CD14-positive monocyte (primary cell): ENCODE data around the gene SLC7A5. TPM values are rescaled to one million over a fixed set of nuclear protein-coding genes. Genes with fewer than 3 reads are reported as not detected.
A peak's percentile ranks its signal among the peaks of the same experiment; 100 is the strongest.

ENCODE experiments used
- DNase-seq, 3 donors: peaks; one replicate each; pipeline ENCODE4 v3.0.0-alpha.2; 2011 to 2022
- H2AFZ ChIP-seq: 2 replicates; pipeline ENCODE4 v1.6.0; 2012; ENCODE audit warnings: mild to moderate bottlenecking, low read depth, low read length, inconsistent platforms; ENCODE audit not compliant: insufficient read depth, poor library complexity, severe bottlenecking
- H3K27ac ChIP-seq, 2 donors: 1 replicate in 1 of 2; 2 replicates in 1 of 2; pipeline ENCODE4 v1.5.1; 2012 to 2013; ENCODE audit warnings: low read length in 2 of 2, control low read depth in 1 of 2, inconsistent platforms in 1 of 2, low read depth in 1 of 2, mild to moderate bottlenecking in 1 of 2
- H3K27me3 ChIP-seq, 2 donors: one replicate each; pipeline versions ENCODE4 v1.6.0 to v1.6.1; 2011 to 2013; ENCODE audit warnings: low read length in 2 of 2; ENCODE audit not compliant: control insufficient read depth in 2 of 2, insufficient read depth in 2 of 2
- H3K36me3 ChIP-seq, 2 donors: replicated peaks in 1 of 2; 1 replicate in 1 of 2; 2 replicates in 1 of 2; pipeline versions ENCODE4 v1.5.1 to v1.6.1; 2012 to 2013; ENCODE audit warnings: low read length in 2 of 2, control low read depth in 1 of 2, inconsistent platforms in 1 of 2, mild to moderate bottlenecking in 1 of 2; ENCODE audit not compliant: insufficient read depth in 2 of 2, control insufficient read depth in 1 of 2
- H3K4me1 ChIP-seq, 2 donors: 1 replicate in 1 of 2; 2 replicates in 1 of 2; pipeline versions ENCODE4 v1.5.1 to v1.6.1; 2012 to 2013; ENCODE audit warnings: low read length in 2 of 2, control low read depth in 1 of 2, inconsistent platforms in 1 of 2, mild to moderate bottlenecking in 1 of 2, moderate library complexity in 1 of 2; ENCODE audit not compliant: insufficient read depth in 2 of 2, control insufficient read depth in 1 of 2
- H3K4me2 ChIP-seq: replicated peaks from 2 replicates; pipeline ENCODE3; 2012; ENCODE audit warnings: low read length, moderate library complexity, mild to moderate bottlenecking; ENCODE audit not compliant: poor library complexity, severe bottlenecking; ENCODE audit errors: extremely low read depth
- H3K4me3 ChIP-seq, 3 experiments: fragments of 200-600 bp in 1 of 3; sonication (generic) in 1 of 3; replicated peaks in 1 of 3; 1 replicate in 2 of 3; 2 replicates in 1 of 3; pipeline ENCODE4 v1.5.1; 2011 to 2013; ENCODE audit warnings: low read length in 3 of 3, mild to moderate bottlenecking in 3 of 3, control low read depth in 2 of 3, low read depth in 2 of 3, inconsistent platforms in 1 of 3, moderate library complexity in 1 of 3
- H3K79me2 ChIP-seq: 2 replicates; pipeline ENCODE4 v1.6.0; 2012; ENCODE audit warnings: mild to moderate bottlenecking, control low read depth, inconsistent platforms, low read length, moderate library complexity; ENCODE audit not compliant: insufficient read depth
- H3K9ac ChIP-seq: 2 replicates; pipeline ENCODE4 v1.6.0; 2017; ENCODE audit warnings: low read length, mild to moderate bottlenecking; ENCODE audit not compliant: insufficient read depth, poor library complexity, severe bottlenecking
- H3K9me3 ChIP-seq, 2 donors: replicated peaks in 1 of 2; 1 replicate in 1 of 2; 2 replicates in 1 of 2; pipeline versions ENCODE4 v1.5.1 to v1.6.1; 2012 to 2013; ENCODE audit warnings: low read length in 2 of 2, control low read depth in 1 of 2; ENCODE audit not compliant: control insufficient read depth in 1 of 2, insufficient read depth in 1 of 2
- H4K20me1 ChIP-seq: 2 replicates; pipeline ENCODE4 v1.6.0; 2012; ENCODE audit warnings: mild to moderate bottlenecking, low read length, control low read depth, moderate library complexity; ENCODE audit not compliant: insufficient read depth
- H3K27ac Mint-ChIP-seq, 7 donors: one replicate each; pipeline ENCODE4 v1.8.0; 2020; ENCODE audit warnings: mild to moderate bottlenecking in 7 of 7, mixed read lengths in 7 of 7, moderate library complexity in 6 of 7, inconsistent platforms in 2 of 7
- H3K27me3 Mint-ChIP-seq, 3 donors: one replicate each; pipeline ENCODE4 v1.8.0; 2021 to 2022; ENCODE audit warnings: low read depth in 3 of 3, mild to moderate bottlenecking in 3 of 3, mixed read lengths in 3 of 3, moderate library complexity in 3 of 3, inconsistent platforms in 1 of 3
- H3K36me3 Mint-ChIP-seq, 2 donors: one replicate each; pipeline ENCODE4 v1.8.0; 2020; ENCODE audit warnings: mixed read lengths in 2 of 2, inconsistent platforms in 1 of 2, mild to moderate bottlenecking in 1 of 2
- H3K4me1 Mint-ChIP-seq: one replicate; pipeline ENCODE4 v1.8.0; 2020; ENCODE audit warnings: mild to moderate bottlenecking, mixed read lengths
- H3K4me3 Mint-ChIP-seq, 2 donors: one replicate each; pipeline ENCODE4 v1.8.0; 2020; ENCODE audit warnings: mild to moderate bottlenecking in 2 of 2, mixed read lengths in 2 of 2, moderate library complexity in 1 of 2
- H3K9me3 Mint-ChIP-seq, 7 donors: one replicate each; pipeline ENCODE4 v1.8.0; 2020 to 2022; ENCODE audit warnings: mixed read lengths in 7 of 7, mild to moderate bottlenecking in 6 of 7, moderate library complexity in 6 of 7, inconsistent platforms in 2 of 7
- WGBS: methylation state at CpG from one replicate; pipeline ENCODE4 v1.1.5; 2013; ENCODE audit warnings: missing lambda C conversion rate; ENCODE audit not compliant: insufficient coverage; 5-methylcytosine and 5-hydroxymethylcytosine counted together
- intact Hi-C, 2 donors: fragments of 100-400 bp; cut with micrococcal nuclease; formaldehyde crosslinking; loops; one replicate each; pipeline versions ENCODE4 v1.15.0 to v1.15.1; 2023
- polyA plus RNA-seq, 3 donors: library from polyadenylated mRNA; depleted of rRNA in 1 of 3; unstranded in 2 of 3; stranded (reverse) in 1 of 3; fragments of 300-500 nt in 2 of 3; fragments of >200 nt in 1 of 3; fragmentation: Illumina TruSeq in 2 of 3; gene quantifications; 1 replicate in 2 of 3; 2 replicates in 1 of 3; pipeline ENCODE4 v1.2.3, GENCODE V29; 2012 to 2021
- TF ChIP-seq, protein P1 (sequence below): fragments of 200-600 bp; IDR thresholded peaks from one replicate; pipeline ENCODE4 v1.8.0; 2022; ENCODE audit warnings: antibody characterized with exemption, mild to moderate bottlenecking

The SLC7A5 gene
- polyA plus RNA-seq, 3 donors: 0.40 to 5.8 (median 1.1) TPM

DNA sequence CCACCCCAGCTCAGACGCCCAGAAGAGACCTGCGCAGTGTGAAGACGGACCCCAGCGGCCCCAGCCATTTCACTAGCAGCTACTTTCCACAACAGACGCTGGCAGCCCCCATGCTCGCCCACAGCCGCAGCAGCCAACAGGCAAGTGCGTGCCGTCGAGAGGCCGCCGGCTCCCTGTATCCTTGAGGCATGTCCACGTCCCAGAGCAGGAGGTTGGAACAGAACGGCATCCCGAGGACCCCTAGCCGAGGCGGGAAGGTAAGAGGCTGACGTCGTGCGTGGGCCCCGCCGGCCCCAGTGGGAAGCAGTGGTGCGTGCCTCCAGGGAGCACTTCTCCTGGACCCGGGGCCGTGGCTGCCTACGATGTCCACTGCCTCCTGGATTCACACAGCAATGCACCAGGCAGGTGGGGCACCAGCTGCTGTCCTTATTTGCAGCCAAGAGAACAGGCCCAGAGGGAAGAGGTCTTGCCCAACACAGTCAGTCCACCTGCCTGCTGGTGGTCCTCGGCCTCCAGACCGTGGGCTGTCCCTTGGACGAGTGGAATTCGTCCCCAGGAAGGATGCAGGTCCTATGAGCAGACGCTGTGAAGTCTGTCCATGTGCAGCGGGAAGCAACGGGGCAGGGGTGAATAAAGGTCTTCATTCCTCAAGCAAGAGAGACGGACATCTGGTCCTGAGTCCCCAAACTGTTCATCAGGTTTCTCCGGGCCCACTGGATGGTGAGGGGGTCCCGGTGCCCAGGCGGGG lies 38.5 kb downstream of the SLC7A5 start:
- no peak for DNase-seq
- H3K27me3 ChIP-seq: no peaks in the 10 kb centered on the region
- H4K20me1 ChIP-seq: no peaks in the 10 kb centered on the region
- H3K4me1 Mint-ChIP-seq: peaks cover 6% of the 10 kb centered on the region
- H3K9me3 ChIP-seq: no peaks in the 10 kb centered on the region
- TF ChIP-seq, protein P1, sequence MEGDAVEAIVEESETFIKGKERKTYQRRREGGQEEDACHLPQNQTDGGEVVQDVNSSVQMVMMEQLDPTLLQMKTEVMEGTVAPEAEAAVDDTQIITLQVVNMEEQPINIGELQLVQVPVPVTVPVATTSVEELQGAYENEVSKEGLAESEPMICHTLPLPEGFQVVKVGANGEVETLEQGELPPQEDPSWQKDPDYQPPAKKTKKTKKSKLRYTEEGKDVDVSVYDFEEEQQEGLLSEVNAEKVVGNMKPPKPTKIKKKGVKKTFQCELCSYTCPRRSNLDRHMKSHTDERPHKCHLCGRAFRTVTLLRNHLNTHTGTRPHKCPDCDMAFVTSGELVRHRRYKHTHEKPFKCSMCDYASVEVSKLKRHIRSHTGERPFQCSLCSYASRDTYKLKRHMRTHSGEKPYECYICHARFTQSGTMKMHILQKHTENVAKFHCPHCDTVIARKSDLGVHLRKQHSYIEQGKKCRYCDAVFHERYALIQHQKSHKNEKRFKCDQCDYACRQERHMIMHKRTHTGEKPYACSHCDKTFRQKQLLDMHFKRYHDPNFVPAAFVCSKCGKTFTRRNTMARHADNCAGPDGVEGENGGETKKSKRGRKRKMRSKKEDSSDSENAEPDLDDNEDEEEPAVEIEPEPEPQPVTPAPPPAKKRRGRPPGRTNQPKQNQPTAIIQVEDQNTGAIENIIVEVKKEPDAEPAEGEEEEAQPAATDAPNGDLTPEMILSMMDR: no peak
- no peak overlapping the region for H3K4me3 Mint-ChIP-seq
- peaks cover 0 to 6% of the 10 kb centered on the region in 2 donors for H3K36me3 ChIP-seq
- H3K4me1 ChIP-seq: peaks cover 4 to 6% of the 10 kb centered on the region in 2 donors
- no peak overlapping the region for H2AFZ ChIP-seq
- no peak overlapping the region for H3K4me2 ChIP-seq
- H3K4me3 ChIP-seq: no peak overlapping the region
- peak overlapping the region in 1 of 7 donors; percentile 26 for H3K27ac Mint-ChIP-seq
- H3K9me3 Mint-ChIP-seq: no peaks in the 10 kb centered on the region
- peaks cover 14% of the 10 kb centered on the region in 2 donors for H3K36me3 Mint-ChIP-seq
- no peak overlapping the region for H3K27ac ChIP-seq
- no peaks in the 10 kb centered on the region for H3K79me2 ChIP-seq
- no peaks in the 10 kb centered on the region for H3K27me3 Mint-ChIP-seq
- no peak overlapping the region for H3K9ac ChIP-seq
- intact Hi-C loops: no loop called here
- WGBS: 97% methylated on average over 37 of the region's 37 CpGs

DNA sequence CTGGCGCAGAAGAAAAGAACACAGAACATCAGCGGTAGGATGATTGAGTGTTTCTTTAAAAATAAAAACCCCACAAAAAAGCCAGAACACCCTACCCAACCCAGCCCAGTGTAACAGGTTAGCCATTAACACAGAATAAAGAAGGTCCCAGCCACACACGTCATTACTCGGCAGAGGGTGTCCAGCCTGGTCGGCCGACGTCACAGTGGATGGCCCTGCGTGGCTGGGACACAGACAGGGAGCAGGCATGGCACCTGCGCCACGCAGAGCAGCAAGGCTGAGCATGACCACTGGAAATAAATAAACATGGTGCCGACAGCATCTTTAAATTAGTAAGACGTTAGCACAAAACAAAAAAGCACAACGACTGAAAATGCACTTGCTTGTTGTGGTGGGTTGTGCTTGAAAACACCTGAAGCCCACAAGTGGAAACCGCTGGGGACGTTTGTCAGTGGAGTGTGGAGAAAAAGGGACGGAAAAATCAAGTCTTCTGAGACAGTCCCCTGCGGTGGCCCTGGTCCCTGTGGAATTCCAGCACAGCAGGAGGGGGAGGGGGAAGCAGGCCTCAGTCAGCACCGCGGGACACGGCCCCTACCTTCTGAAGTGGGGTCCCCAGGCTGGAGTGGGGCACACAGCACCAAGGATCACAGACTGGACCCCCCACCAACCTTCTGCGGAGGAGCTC lies 39.2 kb downstream of the SLC7A5 start:
- Histone ChIP-seq H3K4me2 (no peak overlapping the region), H3K4me1 (peaks cover 4 to 6% of the 10 kb centered on the region in 2 donors), H3K36me3 (peaks cover 0 to 6% of the 10 kb centered on the region in 2 donors), H3K79me2 (no peaks in the 10 kb centered on the region), H3K27ac (no peak overlapping the region), H3K27me3 (no peaks in the 10 kb centered on the region), H3K9me3 (no peaks in the 10 kb centered on the region), H3K9ac (no peak overlapping the region), H3K4me3 (no peak overlapping the region), H2AFZ (no peak overlapping the region), H4K20me1 (no peaks in the 10 kb centered on the region)
- WGBS: 99% methylated on average over 14 of the region's 21 CpGs
- Mint-ChIP-seq H3K27ac (no peak overlapping the region), H3K27me3 (peaks cover 0 to 3% (median 1%) of the 10 kb centered on the region in 3 donors), H3K36me3 (peaks cover 14% of the 10 kb centered on the region in 2 donors), H3K4me1 (peaks cover 6% of the 10 kb centered on the region), H3K4me3 (no peak overlapping the region), H3K9me3 (no peaks in the 10 kb centered on the region)
- intact Hi-C loops: no loop called here
- DNase-seq: no peak
- TF ChIP-seq, protein P1: no peak
